ENCODE results near the gene MEPCE.

DNA sequence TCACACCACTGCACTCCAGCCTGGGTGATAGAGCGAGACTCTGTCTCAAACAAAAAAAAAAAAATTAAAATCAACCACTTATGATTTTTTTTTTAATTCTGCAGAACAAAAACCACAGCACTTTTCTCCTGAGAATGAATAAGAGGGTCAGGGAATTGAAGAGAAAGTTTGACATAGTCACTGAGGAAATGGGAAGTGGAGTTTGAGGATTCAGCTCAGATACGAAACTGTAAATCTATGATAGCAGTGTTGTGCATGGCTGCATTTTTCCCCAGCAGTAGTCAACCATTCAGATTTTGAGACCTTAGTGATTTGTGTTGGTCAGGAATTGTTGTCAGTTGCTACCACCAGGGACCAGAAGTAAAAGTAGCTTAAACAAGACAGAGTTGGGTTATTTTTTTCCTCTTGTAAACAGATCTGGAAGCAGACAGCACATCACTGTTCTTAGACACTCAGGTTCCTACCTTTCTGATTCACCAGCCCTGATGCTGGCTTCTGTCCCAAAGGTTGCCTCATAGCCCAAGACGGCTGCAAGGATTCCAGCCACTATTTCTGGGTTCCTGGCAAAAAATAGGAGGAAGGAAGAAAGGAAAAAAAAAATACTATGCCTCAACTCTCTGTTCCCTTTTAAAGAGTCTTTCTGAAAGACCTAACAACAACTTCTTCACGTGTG lies 36.3 kb upstream of the MEPCE start:
- TF ChIP-seq, protein P1, sequence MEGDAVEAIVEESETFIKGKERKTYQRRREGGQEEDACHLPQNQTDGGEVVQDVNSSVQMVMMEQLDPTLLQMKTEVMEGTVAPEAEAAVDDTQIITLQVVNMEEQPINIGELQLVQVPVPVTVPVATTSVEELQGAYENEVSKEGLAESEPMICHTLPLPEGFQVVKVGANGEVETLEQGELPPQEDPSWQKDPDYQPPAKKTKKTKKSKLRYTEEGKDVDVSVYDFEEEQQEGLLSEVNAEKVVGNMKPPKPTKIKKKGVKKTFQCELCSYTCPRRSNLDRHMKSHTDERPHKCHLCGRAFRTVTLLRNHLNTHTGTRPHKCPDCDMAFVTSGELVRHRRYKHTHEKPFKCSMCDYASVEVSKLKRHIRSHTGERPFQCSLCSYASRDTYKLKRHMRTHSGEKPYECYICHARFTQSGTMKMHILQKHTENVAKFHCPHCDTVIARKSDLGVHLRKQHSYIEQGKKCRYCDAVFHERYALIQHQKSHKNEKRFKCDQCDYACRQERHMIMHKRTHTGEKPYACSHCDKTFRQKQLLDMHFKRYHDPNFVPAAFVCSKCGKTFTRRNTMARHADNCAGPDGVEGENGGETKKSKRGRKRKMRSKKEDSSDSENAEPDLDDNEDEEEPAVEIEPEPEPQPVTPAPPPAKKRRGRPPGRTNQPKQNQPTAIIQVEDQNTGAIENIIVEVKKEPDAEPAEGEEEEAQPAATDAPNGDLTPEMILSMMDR (IDR thresholded peaks at IDR 0.05; ENCODE audit: poor library complexity), result no peak
- TF ChIP-seq EZH2 (IDR thresholded peaks at IDR 0.05; ENCODE audit: borderline replicate concordance) (no peak), EZH2phosphoT487 (IDR thresholded peaks at IDR 0.05; ENCODE audit: low read depth, severe bottlenecking, unreplicated experiment) (no peak)

Measured in hepatocyte (in vitro differentiated cells).